LNCaP clone FGC (cell line): ENCODE data around the gene CTSO.

Experiments
- DNase-seq: peaks from one replicate; pipeline ENCODE4 v3.0.0-alpha.2; 2011; ENCODE audit warnings: low read depth
- H3K4me3 ChIP-seq: 2 replicates; pipeline ENCODE4 v1.5.1; 2011; ENCODE audit warnings: mild to moderate bottlenecking, low read depth, low read length, control low read depth
- TF ChIP-seq, protein P1 (sequence below): IDR thresholded peaks from 2 replicates; pipeline ENCODE4 v1.5.1; 2012; ENCODE audit warnings: mild to moderate bottlenecking; ENCODE audit not compliant: control insufficient read depth, insufficient read depth; ENCODE audit errors: extremely low read depth

The CTSO gene

DNA sequence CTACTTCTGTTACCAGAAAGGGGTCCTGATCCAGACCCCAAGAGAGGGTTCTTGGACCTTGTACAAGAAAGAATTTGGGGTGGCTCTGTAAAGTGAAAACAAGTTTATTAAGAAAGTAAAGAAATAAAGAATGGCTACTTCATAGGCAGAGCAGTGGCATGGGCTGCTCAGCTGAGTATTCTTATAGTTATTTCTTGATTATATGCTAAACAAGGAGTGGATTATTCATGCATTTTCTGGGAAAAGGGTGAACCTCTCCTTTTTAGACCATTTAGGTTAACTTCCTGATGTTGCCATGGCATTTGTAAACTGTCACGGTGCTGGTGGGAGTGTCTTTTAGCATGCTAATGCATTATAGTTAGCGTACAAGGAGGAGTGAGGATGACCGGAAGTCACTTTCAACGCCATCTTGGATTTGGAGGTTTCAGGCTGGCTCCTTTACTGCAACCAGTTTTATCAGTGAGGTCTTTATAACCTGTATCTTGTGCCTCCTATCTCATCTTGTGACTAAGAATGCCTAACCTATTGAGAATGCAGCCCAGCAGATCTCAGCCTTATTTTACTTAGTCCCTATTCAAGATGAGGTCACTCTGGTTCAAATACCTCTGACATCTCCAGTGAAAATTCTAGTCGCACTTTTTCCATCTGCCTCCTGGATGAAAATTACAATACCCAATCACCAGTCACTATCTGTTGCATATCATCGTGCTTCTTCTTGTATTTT is 65.7 kb downstream of the CTSO start:
- DNase-seq, result no peak
- H3K4me3 ChIP-seq, result no peak overlapping the region
- TF ChIP-seq, protein P1, sequence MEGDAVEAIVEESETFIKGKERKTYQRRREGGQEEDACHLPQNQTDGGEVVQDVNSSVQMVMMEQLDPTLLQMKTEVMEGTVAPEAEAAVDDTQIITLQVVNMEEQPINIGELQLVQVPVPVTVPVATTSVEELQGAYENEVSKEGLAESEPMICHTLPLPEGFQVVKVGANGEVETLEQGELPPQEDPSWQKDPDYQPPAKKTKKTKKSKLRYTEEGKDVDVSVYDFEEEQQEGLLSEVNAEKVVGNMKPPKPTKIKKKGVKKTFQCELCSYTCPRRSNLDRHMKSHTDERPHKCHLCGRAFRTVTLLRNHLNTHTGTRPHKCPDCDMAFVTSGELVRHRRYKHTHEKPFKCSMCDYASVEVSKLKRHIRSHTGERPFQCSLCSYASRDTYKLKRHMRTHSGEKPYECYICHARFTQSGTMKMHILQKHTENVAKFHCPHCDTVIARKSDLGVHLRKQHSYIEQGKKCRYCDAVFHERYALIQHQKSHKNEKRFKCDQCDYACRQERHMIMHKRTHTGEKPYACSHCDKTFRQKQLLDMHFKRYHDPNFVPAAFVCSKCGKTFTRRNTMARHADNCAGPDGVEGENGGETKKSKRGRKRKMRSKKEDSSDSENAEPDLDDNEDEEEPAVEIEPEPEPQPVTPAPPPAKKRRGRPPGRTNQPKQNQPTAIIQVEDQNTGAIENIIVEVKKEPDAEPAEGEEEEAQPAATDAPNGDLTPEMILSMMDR, result no peak

DNA sequence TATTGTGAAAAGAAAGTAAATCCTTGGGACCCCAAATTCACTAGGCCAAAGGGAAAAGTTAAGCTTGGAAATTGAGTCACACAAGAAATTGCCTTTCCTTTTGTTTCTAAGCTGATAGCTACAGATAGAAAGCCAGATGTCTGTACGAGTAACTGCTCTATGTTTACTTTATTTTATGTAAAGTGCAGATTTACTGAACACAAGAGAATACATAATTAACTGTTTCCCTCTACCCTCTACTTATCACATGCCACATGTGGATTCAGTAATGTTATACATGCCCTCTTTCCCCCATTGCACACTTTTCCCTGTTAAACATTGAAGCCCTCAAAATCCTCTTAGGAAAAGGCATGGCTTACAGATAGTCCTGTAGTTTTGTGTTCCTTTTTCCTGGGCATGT is 66.6 kb downstream of the CTSO start:
- H3K4me3 ChIP-seq, result no peak overlapping the region
- no peak for DNase-seq
- TF ChIP-seq, protein P1, result no peak

DNA sequence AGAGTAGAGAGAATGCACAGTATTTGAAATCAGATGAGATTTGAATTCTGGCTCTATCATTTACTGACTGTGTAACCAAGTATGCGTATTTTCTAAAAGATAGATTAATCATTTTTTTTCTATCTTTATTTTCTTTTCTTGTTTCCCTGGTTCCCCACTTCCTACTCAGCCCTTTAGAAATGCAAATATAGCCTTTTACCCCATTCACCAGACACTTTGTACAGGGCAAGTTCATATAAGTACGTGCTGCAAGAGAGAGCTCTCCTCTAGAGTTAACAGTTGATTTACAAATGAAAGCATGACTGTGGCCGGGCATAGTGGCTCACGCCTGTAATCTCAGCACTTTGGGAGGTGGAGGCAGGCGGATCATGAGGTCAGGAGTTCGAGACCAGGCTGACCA is 68.0 kb downstream of the CTSO start:
- DNase-seq, result no peak
- H3K4me3 ChIP-seq, result no peak overlapping the region
- TF ChIP-seq, protein P1, result no peak

DNA sequence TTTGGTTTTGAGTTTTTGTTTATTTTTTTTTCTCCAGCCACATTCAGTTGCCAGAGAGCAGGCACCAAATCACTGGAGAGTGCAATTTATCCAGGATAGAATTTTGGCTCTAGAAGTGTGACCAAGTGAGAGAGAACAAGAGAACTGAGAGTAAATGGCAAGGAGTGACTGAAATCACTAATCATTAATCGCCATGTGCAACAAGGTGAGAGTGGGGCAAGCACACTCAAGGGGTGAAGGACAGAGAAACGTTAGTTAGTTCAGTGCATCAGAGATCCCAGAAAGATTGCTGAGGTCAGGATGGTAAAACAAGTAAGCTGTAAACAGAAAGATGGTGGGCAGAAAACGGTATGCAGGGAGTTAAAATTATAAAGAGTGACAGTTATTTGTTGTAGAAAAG is 69.8 kb downstream of the CTSO start:
- no peak overlapping the region for H3K4me3 ChIP-seq
- TF ChIP-seq, protein P1, result no peak
- DNase-seq, result no peak

DNA sequence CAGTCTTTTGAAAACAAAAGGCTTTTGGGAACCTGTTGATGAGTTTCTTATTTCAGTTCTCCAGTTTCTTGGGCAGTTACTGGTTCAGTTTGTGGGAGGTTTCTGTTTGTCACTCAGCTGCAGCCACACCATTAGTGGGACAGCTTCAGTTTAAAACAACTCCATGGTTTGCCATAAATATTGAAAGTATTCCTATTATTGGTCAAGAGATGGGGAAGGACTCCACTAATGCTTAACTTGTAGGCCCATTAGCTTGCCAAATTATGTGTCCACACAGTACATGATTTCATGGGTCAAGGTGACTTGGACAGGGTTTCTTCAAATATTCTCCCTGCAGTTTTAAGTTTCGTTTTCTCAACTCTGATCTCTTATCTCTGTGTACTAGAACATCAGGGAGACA is 72.1 kb downstream of the CTSO start:
- no peak overlapping the region for H3K4me3 ChIP-seq
- DNase-seq, result no peak
- TF ChIP-seq, protein P1, result no peak

DNA sequence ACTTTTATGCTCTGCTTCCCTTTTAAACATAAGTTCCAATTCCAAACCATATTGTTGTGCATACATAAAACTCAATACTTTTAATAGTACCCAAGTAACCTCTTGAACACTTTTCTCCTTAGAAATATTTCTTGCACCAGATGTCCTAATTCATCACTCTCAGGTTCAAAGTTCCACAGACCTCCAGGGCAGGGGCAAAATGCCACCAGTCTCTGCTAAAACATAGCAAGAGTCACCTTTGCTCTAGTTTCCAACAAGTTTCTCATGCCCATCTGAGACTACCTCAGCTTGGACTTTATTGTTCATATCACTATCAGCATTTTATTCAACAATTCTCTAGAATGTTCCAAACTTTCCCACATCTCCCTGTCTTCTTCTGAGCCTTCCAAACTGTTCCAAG is 73.9 kb downstream of the CTSO start:
- no peak overlapping the region for H3K4me3 ChIP-seq
- DNase-seq, result no peak
- TF ChIP-seq, protein P1, result no peak

DNA sequence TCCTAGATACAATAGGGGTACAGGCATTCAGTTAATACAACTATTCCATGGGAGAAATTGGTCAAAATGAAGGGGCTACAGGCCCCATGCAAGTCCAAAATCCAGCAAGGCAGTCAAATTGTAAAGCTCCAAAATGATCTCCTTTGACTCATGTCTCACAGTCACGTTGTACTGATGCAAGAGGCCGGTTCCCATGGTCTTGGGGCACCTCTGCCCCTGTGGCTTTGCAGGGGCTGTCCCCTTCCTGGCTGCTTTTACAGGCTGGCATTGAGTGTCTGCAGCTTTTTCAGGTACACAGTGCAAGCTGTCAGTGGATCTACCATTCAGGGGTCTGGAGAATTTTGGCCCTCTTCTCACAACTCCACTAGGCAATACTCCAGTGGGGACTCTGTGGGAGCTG is 75.1 kb downstream of the CTSO start:
- DNase-seq, result no peak
- TF ChIP-seq, protein P1, result no peak
- H3K4me3 ChIP-seq, result no peak overlapping the region
